NCI-H524 (cell line): ENCODE results near the gene SLC24A5.

Source experiments
- DNase-seq, 2 experiments: peaks; one replicate each; lab custom pipeline; 2025; lab: John Stamatoyannopoulos, UW

Gene SLC24A5

DNA sequence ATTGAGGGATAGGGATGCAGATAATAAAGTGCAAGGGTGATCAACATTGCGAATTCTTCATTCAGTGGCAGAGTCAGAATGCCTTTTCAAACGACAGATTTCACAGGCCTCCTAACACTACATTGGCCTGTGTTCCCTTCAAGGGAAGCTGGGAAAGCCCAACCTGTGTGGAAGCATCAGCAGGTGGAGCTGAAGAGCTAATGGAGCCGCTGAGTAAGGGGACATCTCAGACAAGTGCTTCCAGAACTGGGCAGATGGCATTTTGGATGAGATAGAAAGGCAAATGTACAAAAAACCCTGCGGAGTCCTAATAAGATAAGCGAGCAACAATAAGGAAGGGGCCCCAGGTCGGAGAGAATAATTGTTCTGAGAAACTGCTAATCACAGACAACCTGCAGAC lies 8.5 kb upstream of the SLC24A5 start:
- DNase-seq, result peak; percentile 81 to 94

DNA sequence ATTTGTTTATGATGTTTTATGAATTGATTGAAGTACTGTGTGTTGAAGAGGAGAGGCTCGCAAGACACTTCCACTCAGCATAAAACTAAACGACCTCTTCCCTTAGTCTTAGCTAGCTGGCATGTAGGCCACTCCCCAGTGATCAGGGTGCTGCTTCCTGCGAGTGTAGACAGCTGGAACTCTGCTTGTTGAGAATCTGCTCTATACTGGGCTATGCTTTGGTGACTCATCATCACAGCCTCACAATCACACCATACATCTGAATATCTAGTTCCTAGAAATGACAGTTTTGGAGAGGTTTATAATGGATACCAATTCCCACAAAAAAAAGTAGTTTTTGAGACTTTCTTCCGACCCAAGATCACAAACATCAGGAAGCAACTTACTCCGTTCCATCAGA lies 1.5 kb upstream of the SLC24A5 start:
- DNase-seq, result no peak

DNA sequence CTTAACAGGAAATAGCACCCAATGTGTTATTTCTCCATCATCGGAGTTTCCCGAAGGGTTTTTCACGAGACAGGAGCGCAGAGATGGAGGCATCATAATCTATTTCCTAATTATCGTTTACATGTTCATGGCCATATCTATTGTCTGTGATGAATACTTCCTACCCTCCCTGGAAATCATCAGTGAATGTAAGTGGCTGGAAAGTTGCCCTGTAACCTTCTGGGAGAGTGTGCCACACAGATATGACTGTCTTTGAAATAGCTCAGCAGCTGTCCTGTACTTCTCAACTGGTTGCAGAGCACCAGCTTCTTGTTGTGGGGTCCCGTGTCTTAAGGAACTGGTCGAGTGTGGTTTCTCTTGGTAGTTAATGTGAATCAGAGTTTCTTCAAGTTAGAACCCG lies 1.1 kb downstream of the SLC24A5 start:
- no peak for DNase-seq

DNA sequence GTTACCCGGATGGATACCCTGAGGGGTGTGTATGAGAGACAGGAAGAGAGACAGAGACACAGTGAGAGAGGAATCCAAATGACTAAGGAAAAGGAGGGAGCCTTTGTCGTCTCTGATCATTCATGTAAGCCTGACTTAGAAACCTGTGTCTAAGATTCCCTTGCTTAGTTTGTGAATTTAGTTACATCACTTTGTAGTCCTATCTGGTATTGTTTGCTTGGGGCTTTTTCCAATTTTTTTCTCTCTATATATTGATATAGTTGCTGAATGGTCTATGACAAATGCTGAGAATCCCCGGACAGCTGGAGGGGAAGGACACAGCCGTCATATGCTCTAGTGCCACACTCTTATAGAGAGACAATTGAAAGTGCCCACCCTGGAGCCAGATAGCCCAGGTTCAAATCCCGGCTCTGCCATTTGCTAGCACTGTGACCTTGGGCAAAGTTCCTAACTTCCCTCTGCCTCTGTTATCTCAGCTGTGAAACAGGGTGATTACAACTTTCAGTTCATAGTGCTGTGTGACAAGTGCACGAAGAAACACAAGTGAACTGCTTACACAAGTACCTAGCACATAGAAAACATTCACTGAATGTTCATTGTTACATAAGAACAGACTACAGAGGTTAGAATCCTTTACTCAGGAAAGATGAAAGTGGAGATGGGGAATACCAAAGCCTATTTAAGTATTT lies 6.0 kb downstream of the SLC24A5 start:
- DNase-seq, result no peak

DNA sequence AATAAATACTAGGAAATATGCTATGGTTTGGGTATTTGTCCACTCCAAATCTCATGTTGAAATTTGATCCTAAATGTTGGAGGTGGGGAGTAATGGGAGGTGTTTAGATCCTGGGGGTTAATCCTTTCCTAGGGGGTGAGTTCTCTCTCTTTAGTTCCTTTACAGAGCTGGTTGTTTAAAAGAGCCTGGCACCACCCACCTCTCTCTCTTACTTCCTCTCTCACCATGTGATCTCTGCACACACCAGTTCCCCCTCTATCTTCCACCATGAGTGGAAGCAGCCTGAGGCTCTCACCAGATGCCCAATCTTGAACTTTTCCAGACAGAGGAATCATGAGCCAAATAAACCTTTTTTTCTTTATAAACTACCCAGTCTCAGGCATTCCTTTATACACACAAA lies 10.5 kb downstream of the SLC24A5 start:
- DNase-seq, result no peak

DNA sequence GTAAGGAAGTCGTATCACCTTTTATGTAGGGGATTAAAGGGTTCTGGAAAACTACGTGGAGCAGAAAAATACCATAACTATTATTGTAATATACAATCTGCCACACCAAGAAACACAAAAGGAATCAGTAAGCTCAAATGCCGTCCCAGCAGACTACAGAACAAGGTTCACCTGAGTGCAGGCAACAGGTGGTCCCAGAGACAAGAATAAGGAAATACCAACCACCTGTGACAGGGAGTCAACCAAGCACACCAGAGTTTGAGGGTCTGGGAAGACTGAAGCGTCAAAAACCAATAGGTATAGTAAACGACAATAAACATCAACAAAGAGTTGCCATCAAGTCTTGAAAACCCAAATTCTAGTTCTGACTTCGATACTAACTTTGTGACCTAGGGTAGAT lies 12.1 kb downstream of the SLC24A5 start:
- no peak for DNase-seq

DNA sequence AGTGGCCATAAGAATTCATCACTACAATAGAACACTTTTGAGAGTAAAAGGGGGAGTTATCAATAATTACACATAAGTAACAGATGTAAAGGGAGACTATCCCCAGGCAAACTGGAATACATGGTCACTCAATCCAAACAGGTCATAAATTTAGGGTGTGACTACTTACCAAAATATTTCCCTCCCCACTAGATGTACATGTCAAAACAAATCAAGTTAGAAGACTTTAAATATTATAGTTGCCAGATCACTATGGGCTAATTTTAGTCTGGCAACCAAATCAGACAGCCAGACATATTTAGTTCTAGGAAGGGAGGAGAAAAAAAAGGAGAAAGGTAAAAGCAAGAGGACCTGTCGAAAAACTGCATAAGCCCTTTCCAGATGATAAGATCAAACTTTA lies 23.1 kb downstream of the SLC24A5 start:
- DNase-seq, result no peak

DNA sequence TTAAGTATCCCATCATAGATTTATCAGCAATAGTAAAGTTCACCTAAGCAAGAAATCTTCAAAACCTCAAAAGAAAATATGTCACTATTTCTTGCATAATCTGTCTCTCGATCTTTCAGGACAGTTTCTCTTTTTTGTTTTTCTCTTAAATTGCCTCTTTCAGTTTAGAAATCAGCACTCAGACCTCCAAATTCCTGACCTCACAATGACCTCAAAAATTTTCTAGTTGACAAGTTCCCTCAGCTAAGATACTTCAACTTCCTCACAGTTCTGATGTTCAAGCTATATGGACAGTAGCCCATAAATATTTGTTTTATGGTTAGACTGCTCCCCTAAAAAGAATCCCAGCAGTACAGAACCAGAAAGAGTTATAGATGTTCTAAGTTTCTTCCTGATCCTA lies 24.1 kb downstream of the SLC24A5 start:
- DNase-seq, result no peak

DNA sequence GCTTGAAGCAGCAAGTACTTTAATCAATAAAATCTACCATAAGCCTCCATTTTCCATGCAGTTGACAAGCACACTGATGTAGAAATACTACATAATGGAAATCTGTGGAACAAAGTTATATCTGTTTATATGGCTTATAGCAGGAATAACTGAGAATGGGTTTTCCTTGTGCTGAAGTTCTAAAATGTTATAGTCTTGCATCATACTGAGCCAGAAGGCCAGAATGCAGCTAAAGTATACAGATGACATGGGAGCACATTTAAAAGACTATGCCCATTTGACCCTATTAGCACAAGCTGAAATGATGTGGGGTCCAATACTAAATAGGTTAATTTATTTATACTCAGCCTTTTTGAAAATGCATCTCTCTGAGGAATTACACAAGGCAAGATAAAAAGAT lies 25.1 kb downstream of the SLC24A5 start:
- DNase-seq, result no peak

DNA sequence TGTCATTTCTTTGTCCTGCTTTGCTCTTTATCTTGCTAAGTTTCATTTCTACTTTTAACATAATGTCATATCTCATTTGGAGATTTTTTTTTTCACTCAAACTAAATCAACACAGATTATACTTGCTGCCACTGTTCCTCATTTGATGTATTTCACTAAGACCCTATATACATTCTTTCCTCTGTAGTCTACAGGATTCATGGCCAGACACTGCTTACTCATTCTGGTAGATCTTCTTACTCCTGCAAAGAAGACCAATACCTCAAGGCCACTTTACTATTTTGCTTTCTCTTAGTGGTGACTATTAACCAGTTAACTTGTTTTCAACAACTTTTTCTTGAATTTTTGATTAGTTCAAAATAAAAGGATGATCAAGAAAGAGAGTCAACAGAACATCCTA lies 26.6 kb downstream of the SLC24A5 start:
- DNase-seq, result no peak

DNA sequence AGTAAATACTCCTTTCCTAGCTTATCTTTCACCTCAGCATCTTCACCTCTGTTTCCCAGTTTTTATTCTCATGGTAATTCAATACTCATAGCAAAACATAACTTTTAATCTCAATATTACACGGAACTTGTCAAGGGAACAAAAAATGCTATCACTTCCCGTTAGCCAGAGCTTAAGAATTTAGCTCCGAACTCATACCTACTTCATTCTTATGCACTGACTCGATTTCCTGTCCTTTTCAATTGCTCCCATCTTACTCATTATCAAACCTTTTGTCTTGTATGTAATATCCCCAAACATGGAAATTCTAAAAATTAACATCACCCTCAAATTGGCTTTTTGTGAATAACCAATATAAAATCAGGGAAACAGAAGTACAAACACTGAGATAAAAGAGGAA lies 29.1 kb downstream of the SLC24A5 start:
- DNase-seq, result no peak

DNA sequence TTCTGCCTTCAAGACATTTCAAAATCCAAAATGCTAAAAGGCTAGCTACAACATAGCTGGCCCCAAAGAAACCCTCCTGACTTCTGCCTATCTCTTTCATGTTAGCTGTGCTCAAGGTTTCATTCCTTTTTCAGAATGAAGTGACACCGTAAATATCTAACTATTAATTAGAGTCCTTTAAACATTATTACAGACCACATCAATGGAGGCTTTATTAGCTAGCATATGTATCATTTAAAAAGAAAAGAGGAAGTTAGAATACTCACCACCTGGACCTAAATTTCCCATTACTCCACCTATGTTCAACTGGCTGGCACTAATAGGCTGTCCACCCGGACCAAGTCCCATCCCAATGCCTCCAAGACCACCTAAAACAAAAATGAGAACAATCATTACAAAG lies 32.7 kb downstream of the SLC24A5 start:
- DNase-seq, result no peak

DNA sequence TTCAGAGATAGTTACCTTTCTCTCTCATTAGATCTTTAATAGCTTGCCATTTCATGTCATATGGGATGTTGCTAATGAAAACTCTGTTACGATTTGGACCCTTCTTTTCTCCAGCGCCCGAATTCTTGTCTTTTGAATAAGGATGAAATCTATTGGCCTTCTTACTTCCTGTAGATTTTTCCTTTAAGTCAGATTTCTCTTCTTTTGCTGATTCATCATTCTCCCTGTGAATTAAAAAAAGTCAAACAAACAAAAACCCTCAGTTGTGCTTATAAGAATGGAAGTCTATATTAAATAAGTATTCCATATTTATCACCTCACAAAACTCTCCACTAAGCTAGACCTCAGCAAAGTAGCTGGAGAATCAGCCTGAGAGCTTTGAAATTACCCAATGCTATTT lies 47.8 kb downstream of the SLC24A5 start:
- DNase-seq, result no peak

DNA sequence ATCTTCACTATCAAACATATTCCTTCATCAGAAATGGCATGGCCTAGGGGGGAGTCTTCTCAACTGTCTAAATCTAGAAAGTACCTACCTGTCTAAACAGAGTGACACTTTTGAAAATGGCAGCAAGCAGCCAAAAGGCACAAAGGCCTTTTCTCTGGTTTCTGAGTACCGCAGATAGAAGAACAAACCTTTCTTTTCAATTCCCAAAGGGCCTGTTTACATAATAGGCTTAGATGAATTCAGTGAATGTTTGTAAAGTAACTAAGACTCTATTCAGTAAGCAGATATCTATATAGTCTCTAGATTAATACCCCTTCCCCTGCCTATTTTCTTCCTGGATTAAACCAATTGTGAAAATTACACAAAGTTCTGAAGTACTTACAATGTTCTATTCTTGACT lies 50.2 kb downstream of the SLC24A5 start:
- no peak for DNase-seq

DNA sequence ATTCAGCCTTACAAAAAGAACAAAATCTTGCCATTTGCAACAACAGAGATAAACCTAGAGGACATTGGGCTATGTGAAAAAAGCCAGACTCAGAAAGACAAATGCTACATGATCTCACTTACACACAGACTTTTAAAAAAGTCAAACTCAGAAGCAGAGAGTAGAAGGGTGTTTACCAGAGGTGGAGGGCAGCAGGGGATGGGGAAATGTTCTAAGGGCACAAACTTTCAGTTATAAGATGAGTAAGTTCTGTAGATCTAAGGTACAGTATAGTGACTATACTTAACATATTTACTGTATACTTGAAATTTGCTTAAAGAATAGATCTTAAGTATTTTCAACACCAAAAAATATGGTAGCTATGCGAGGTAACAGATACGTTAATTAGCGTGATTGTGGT lies 54.3 kb downstream of the SLC24A5 start:
- DNase-seq, result no peak

DNA sequence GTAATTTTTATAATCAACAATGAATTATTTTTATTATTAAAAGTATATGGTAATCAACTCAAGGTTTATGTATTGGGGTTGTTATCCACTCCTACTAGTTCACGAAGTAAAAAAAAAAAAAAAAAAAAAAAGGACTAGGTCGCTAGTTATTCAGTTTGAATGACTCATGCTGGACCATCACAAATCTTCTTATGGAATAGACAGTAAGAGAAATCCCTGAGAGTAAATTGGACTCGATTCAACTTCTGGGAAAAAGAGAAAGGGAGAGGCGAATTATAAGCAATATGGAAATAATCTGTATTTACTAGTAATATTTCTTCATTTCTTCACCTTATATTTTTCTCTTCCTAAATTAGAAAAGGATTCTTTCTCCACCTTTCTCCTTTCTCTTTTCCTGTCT lies 55.3 kb downstream of the SLC24A5 start:
- no peak for DNase-seq

DNA sequence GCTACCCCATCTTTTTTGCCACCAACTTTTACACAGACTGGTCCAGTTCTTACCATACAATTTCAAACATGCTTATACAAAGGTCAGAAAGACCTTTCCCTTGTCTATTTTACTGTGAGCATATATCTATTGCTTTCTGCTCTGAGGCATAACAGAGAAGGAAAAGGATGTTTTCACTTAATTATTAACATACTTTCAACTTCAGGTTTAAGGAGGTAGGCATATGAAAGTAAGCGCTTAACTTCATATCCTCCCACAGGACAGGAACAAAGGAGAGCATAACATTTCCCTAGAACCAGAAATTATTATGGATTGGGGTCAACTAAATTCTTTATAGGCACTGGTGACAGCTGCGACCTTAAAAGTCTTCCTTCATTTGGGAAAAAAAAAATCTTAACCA lies 56.2 kb downstream of the SLC24A5 start:
- DNase-seq, result no peak

DNA sequence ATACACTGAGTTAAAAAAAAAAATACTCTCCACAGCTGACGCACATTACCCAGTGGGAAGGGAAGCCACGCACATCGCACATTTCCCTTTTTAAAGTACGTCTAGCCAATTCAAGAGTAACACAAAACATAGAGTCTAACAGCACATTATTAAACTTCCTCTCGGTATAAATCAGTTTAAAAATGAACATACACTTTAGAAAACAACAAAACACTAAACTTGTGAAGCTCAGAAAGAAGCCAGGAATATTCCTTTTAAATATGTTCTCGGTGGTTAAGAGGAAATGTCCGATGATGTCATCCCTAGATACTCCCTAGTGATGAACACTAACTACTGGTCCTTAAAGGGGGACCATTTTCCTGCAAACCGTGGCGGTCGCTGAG lies 56.6 kb downstream of the SLC24A5 start:
- DNase-seq, result peak; percentile 11 to 69

DNA sequence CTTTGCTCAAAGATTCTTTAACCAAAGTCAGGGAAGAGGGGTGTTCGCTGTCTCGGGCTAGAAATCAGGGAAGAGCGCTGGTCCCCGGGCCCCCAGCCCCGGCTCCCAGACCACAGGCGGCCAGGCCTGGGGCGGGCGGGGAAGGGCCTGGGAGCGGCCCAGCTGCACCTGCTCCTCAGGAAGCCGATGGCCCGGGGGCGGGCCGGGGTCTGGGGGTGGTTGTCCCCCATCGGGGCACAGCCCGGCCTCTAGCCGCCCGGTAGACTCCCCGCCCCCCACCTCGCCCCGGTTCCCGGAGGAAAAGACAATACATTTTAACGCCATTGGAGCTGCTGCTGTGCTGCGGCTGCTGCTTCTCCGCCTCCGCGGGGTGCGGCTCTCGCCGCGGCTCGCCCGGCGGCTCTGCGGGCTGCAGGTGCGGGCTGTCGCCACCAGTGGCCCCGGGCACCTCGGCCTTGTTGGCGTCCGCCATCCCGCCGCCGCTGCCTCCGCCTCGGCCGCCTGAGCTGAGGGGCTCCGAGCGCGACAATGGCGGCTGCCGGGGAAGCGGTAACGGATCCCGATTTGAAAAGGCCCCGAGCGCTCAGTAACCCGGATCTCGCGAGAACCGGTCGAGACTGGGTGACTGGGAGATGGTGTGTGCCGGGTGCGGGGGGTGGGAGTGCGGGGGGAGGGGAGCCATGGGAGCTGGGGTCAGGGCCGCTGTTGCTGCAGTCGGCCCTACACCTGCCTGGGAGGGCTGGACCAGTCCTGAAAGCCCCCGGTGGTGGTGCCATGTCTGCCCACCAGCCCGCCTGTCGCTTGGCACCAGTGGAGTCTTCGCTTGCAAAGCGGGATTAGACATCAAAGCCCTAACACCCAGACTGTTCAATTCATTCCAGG lies 57.2 kb downstream of the SLC24A5 start, which contains the start of gene MYEF2:
Gene MYEF2 (minus strand): TSS at position 530 of the 882 bp plus-strand sequence. CDS start 58 bp downstream, at position 472.
- DNase-seq, result peak; percentile 85 to 90

DNA sequence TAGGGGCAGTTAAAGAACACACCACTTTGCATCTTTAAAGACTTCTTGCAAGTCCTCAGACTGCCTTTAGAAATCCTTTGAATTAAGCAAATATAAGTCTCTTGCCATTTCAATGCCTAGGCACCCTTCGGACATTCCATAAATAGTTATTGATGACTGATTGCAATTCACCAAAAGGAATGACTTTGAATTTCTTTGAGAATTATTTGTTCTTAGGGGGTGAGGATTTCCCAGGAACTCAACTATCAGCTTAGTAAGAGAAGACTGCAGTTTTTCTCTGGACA lies 57.8 kb downstream of the SLC24A5 start:
- DNase-seq, result no peak

DNA sequence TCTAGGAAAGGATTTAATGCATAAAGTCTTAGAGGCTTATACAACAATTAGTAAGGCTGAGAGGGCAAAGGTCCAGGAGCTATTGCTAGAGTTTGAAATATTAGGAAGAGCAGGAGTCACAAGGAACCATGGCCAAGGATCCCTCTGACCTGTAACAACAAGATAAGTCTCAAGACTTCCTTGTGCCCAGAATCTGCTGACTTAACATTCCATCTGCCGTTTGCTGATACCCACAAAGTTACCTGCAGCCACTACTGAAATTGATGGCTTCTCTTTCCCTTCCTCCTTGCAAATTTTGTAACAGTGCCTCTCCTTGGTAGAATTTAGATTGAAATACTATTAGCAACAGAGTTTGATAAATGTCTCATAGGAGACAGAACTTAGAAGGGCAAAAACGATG lies 62.0 kb downstream of the SLC24A5 start:
- no peak for DNase-seq

DNA sequence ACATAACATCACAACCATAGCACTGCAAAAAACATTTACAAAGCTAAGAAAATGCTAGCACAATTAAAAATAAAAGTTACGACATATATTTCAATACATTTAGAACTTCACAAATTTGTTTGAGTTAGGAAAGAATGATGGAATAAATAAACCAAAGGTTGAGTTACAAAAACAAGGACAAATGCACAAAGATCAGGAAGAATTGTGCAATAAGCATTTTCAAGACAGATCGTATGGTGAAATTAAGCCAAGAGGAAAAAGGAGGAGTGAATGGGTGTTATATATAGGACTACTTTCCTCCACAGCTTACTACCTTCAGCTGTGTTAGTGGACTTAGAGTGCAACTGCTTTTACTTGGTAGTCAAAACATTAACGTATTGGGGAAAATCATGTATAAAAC lies 64.7 kb downstream of the SLC24A5 start:
- DNase-seq, result no peak

DNA sequence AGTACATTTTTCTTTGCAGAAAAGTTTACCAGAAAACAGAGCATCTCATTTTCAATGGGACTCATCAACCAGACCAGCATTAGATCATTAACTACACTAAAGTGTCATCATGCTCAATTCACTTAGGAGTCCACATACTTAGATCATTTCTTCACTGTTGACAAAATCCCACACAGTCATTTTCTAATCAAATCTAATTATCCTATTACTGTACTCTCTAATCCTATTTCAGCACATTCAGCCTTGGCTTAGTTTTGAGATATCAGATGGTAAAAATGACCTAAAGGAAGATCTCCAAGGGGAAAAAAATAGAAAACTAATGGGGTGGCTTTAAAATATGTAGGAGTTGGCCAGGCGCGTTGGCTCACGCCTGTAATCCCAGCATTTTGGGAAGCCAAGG lies 65.5 kb downstream of the SLC24A5 start:
- DNase-seq, result no peak
